SK-N-SH treated with all-trans-retinoic acid at 6 μM for 48 hours (cell line): ENCODE data around the gene JARID2.
"Not testable (repeated sequence)": the region's sequence is repeated elsewhere in the genome, so short reads cannot be mapped to it uniquely, and the experiment has no call there.

Experiments
- ATAC-seq: fragments of 200-7000 bp; cut with Tn5 transposase; 3 replicates; pipeline ENCODE4 v1.9.1; 2020; ENCODE audit warnings: mild to moderate bottlenecking, moderate library complexity
- ARNTL ChIP-seq: fragments of 450-650 bp; formaldehyde crosslinking; IDR thresholded peaks from 2 replicates; pipeline ENCODE4 v1.5.0; 2020; ENCODE audit warnings: low read depth, mild to moderate bottlenecking, moderate library complexity, borderline replicate concordance
- BACH2 ChIP-seq: fragments of 250-450 bp; sonication (Bioruptor Pico); IDR thresholded peaks from 2 replicates; pipeline ENCODE4 v1.9.0; 2021; ENCODE audit warnings: mild to moderate bottlenecking, borderline replicate concordance
- CREB5 ChIP-seq: fragments of 250-450 bp; sonication (Bioruptor Pico); IDR thresholded peaks from 2 replicates; pipeline ENCODE4 v1.5.1; 2020; ENCODE audit warnings: low read depth, mild to moderate bottlenecking, moderate library complexity
- CSDC2 ChIP-seq: fragments of 250-450 bp; sonication (Bioruptor Pico); IDR thresholded peaks from 2 replicates; pipeline ENCODE4 v1.5.0; 2020; ENCODE audit warnings: mild to moderate bottlenecking, moderate library complexity
- CSRNP3 ChIP-seq: fragments of 250-450 bp; sonication (Bioruptor Pico); IDR thresholded peaks from 2 replicates; pipeline ENCODE4 v1.5.1; 2021; ENCODE audit warnings: mild to moderate bottlenecking, moderate library complexity
- ESRRG ChIP-seq: fragments of 250-450 bp; sonication (Bioruptor Pico); IDR thresholded peaks from 2 replicates; pipeline ENCODE4 v1.6.1; 2021; ENCODE audit warnings: mild to moderate bottlenecking
- GLIS3 ChIP-seq: fragments of 250-450 bp; sonication (Bioruptor Pico); IDR thresholded peaks from 2 replicates; pipeline ENCODE4 v1.5.0; 2020; ENCODE audit warnings: mild to moderate bottlenecking, moderate library complexity
- ISL1 ChIP-seq: fragments of 250-450 bp; sonication (Bioruptor Pico); IDR thresholded peaks from 2 replicates; pipeline ENCODE4 v2.1.2; 2022; ENCODE audit warnings: mild to moderate bottlenecking, moderate library complexity
- OSR1 ChIP-seq: fragments of 250-450 bp; sonication (Bioruptor Pico); IDR thresholded peaks from 2 replicates; pipeline ENCODE4 v1.8.0; 2022; ENCODE audit warnings: moderate library complexity, mild to moderate bottlenecking, inconsistent platforms
- POU6F1 ChIP-seq: fragments of 250-450 bp; sonication (Bioruptor Pico); IDR thresholded peaks from 2 replicates; pipeline ENCODE4 v1.8.0; 2021; ENCODE audit warnings: low read depth, mild to moderate bottlenecking, moderate library complexity, borderline replicate concordance
- PPARA ChIP-seq: fragments of 250-450 bp; sonication (Bioruptor Pico); IDR thresholded peaks from 2 replicates; pipeline ENCODE4 v1.5.0; 2020; ENCODE audit warnings: mild to moderate bottlenecking, borderline replicate concordance
- RARB ChIP-seq: fragments of 250-450 bp; sonication (Bioruptor Pico); IDR thresholded peaks from 2 replicates; pipeline ENCODE4 v1.8.0; 2021; ENCODE audit warnings: mild to moderate bottlenecking, moderate library complexity
- SNAI2 ChIP-seq: fragments of 250-450 bp; sonication (Bioruptor Pico); IDR thresholded peaks from 2 replicates; pipeline ENCODE4 v1.5.0; 2020; ENCODE audit warnings: mild to moderate bottlenecking, moderate library complexity
- TCF4 ChIP-seq: fragments of 250-450 bp; sonication (Bioruptor Pico); IDR thresholded peaks from 2 replicates; pipeline ENCODE4 v1.8.0; 2021; ENCODE audit warnings: mild to moderate bottlenecking, moderate library complexity, borderline replicate concordance
- TOX ChIP-seq: fragments of 250-450 bp; sonication (Bioruptor Pico); IDR thresholded peaks from 2 replicates; pipeline ENCODE4 v1.8.0; 2021; ENCODE audit warnings: mild to moderate bottlenecking, moderate library complexity, borderline replicate concordance
- ZC3H10 ChIP-seq: fragments of 250-450 bp; sonication (Bioruptor Pico); IDR thresholded peaks from 2 replicates; pipeline ENCODE4 v1.5.1; 2021; ENCODE audit warnings: mild to moderate bottlenecking, moderate library complexity
- ZFP3 ChIP-seq: fragments of 250-450 bp; sonication (Bioruptor Pico); IDR thresholded peaks from 2 replicates; pipeline ENCODE4 v1.5.0; 2020; ENCODE audit warnings: mild to moderate bottlenecking, moderate library complexity
- ZFP30 ChIP-seq: fragments of 450-650 bp; formaldehyde crosslinking; IDR thresholded peaks from 2 replicates; pipeline ENCODE4 v1.5.0; 2022; ENCODE audit warnings: mild to moderate bottlenecking, moderate library complexity
- ZNF565 ChIP-seq: fragments of 450-650 bp; formaldehyde crosslinking; conservative IDR thresholded peaks from 2 replicates; pipeline ENCODE4 v1.5.0; 2020; ENCODE audit warnings: low read depth, mild to moderate bottlenecking, moderate library complexity
- ZNF70 ChIP-seq: fragments of 450-650 bp; formaldehyde crosslinking; IDR thresholded peaks from 2 replicates; pipeline ENCODE4 v1.5.0; 2020; ENCODE audit warnings: mild to moderate bottlenecking, moderate library complexity

JARID2 gene

GRCh38 chr6:15320693-15321092, 74.8 kb downstream of the JARID2 start (continued):
- TF ChIP-seq POU6F1 (no peak), BACH2 (CRISPR knock-in tag) (no peak), ZNF70 (CRISPR knock-in tag) (no peak), ZC3H10 (CRISPR knock-in tag) (no peak), ESRRG (CRISPR knock-in tag) (no peak), ZNF565 (CRISPR knock-in tag) (no peak), SNAI2 (CRISPR knock-in tag) (no peak)

GRCh38 chr6:15322184-15322583, 76.3 kb downstream of the JARID2 start:
- ATAC-seq = no peak
- TF ChIP-seq ZC3H10 (CRISPR knock-in tag) (no peak), PPARA (CRISPR knock-in tag) (no peak), ISL1 (CRISPR knock-in tag) (no peak), ARNTL (CRISPR knock-in tag) (no peak)

GRCh38 chr6:15322781-15323536, 77.1 kb downstream of the JARID2 start:
- peak; percentile 22; the same call in 2 of the 3 replicates for ATAC-seq

GRCh38 chr6:15323611-15324010, 77.7 kb downstream of the JARID2 start:
- ATAC-seq = not testable (repeated sequence)

More at GRCh38 chr6:15322781-15323536, 77.1 kb downstream of the JARID2 start:
- TF ChIP-seq ZFP30 (CRISPR knock-in tag) = no peak
- no peak for TF ChIP-seq GLIS3
- TF ChIP-seq TOX = no peak
- TF ChIP-seq PPARA (CRISPR knock-in tag) = no peak
- no peak for TF ChIP-seq SNAI2 (CRISPR knock-in tag)
- no peak for TF ChIP-seq ZC3H10 (CRISPR knock-in tag)
- TF ChIP-seq POU6F1 = no peak
- TF ChIP-seq CREB5 (CRISPR knock-in tag) = no peak
- no peak for TF ChIP-seq RARB (CRISPR knock-in tag)

GRCh38 chr6:15324427-15324985, 78.6 kb downstream of the JARID2 start:
- no peak for ATAC-seq
- TF ChIP-seq ZFP3 (no peak), ISL1 (CRISPR knock-in tag) (no peak), ZFP30 (CRISPR knock-in tag) (no peak), SNAI2 (CRISPR knock-in tag) (no peak), TCF4 (CRISPR knock-in tag) (no peak), ZC3H10 (CRISPR knock-in tag) (no peak), TOX (no peak), GLIS3 (no peak), CREB5 (CRISPR knock-in tag) (no peak), CSDC2 (CRISPR knock-in tag) (no peak), ZNF565 (CRISPR knock-in tag) (no peak), BACH2 (CRISPR knock-in tag) (no peak), RARB (CRISPR knock-in tag) (no peak), CSRNP3 (CRISPR knock-in tag) (no peak), OSR1 (CRISPR knock-in tag) (no peak), ESRRG (CRISPR knock-in tag) (no peak)
